ENCODE measurements around the gene ZNF438. TPM values are rescaled to one million over a fixed set of nuclear protein-coding genes. Genes with fewer than 3 reads are reported as not detected.

Gene ZNF438, protein sequence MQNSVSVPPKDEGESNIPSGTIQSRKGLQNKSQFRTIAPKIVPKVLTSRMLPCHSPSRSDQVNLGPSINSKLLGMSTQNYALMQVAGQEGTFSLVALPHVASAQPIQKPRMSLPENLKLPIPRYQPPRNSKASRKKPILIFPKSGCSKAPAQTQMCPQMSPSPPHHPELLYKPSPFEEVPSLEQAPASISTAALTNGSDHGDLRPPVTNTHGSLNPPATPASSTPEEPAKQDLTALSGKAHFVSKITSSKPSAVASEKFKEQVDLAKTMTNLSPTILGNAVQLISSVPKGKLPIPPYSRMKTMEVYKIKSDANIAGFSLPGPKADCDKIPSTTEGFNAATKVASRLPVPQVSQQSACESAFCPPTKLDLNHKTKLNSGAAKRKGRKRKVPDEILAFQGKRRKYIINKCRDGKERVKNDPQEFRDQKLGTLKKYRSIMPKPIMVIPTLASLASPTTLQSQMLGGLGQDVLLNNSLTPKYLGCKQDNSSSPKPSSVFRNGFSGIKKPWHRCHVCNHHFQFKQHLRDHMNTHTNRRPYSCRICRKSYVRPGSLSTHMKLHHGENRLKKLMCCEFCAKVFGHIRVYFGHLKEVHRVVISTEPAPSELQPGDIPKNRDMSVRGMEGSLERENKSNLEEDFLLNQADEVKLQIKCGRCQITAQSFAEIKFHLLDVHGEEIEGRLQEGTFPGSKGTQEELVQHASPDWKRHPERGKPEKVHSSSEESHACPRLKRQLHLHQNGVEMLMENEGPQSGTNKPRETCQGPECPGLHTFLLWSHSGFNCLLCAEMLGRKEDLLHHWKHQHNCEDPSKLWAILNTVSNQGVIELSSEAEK
- total RNA-seq = 1 to 10 TPM; 2.6 to 3.0 TPM
- polyA plus RNA-seq (2013, experiment 1 of 2) = 6.0 TPM
- polyA plus RNA-seq (2013, experiment 2 of 2) = 5.8 TPM
- long read RNA-seq, experiment 1 = 0 reads
- long read RNA-seq, experiment 2, partial matches to known transcripts = 0 of 11 reads
- long read RNA-seq, experiment 2, other reads (novel, unspliced or antisense) = 7 of 11 reads
- long read RNA-seq, experiment 3, partial matches to known transcripts = 1 of 8 reads
- long read RNA-seq, experiment 3, other reads (novel, unspliced or antisense) = 4 of 8 reads
- long read RNA-seq, experiment 4, partial matches to known transcripts = 1 of 2 reads
- long read RNA-seq, experiment 4, other reads (novel, unspliced or antisense) = 1 of 2 reads

DNA sequence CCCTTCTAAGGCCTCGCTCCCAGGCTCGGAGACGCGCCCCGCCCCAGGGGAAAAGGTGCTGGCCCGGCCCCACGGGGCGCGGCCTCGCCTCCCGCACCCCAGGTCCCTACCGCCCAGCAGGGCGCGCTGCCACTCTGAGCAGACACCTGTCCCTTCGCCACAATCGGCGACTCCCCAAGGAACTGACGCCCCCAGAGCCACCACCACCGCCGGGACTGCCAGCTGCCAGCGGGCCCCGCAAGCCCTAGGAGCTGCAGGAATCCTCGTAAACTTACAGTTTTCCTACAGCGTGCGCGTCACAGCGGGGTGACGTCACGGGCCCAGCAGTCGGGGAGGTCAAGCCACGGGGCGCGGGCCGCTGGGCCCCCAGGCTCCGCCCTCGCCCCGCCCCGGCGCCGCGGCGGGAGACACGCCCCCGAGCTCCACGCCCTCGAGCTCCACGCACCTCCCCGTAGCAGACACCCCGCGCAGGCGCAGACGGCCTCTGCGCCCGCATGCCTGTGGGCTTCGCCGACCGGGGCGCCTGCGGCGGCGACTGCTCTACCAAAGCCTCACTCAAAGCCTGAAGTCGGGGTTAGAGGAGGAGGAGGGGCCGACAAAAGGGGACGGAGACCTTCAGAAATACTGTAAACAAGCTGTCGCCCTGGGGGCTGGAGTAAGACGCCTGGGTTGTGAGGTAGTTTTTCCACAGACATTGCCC lies at the start of gene ZNF438:
Gene ZNF438 (minus strand): TSS at position 308 of the 700 bp plus-strand sequence. CDS start 154,831 bp downstream, outside the sequence.
- Histone ChIP-seq H3K9me3 (ENCODE audit: control insufficient read depth, low read length) (no peaks in the 10 kb centered on the region), H3K36me3 (ENCODE audit: control insufficient read depth, insufficient read depth, low read length) (no peaks in the 10 kb centered on the region), H3K27me3 (ENCODE audit: control insufficient read depth, insufficient read depth, low read length, poor library complexity, severe bottlenecking) (no peaks in the 10 kb centered on the region), H3K4me1 (ENCODE audit: control insufficient read depth, insufficient read depth, low read length) (peaks cover 11% of the 10 kb centered on the region), H3K27ac (ENCODE audit: low read depth, low read length) (peak within 1 kb of the TSS; percentile 98), H3K9ac (ENCODE audit: extremely low read depth, low read length, poor library complexity, severe bottlenecking) (peak within 1 kb of the TSS; percentile 84), H3K4me3 (ENCODE audit: low read length) (peak within 1 kb of the TSS; percentile 90)
- TF ChIP-seq, protein P1, sequence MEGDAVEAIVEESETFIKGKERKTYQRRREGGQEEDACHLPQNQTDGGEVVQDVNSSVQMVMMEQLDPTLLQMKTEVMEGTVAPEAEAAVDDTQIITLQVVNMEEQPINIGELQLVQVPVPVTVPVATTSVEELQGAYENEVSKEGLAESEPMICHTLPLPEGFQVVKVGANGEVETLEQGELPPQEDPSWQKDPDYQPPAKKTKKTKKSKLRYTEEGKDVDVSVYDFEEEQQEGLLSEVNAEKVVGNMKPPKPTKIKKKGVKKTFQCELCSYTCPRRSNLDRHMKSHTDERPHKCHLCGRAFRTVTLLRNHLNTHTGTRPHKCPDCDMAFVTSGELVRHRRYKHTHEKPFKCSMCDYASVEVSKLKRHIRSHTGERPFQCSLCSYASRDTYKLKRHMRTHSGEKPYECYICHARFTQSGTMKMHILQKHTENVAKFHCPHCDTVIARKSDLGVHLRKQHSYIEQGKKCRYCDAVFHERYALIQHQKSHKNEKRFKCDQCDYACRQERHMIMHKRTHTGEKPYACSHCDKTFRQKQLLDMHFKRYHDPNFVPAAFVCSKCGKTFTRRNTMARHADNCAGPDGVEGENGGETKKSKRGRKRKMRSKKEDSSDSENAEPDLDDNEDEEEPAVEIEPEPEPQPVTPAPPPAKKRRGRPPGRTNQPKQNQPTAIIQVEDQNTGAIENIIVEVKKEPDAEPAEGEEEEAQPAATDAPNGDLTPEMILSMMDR (conservative IDR thresholded peaks at IDR 0.05) = peak; percentile 59
- WGBS, 2 experiments (ENCODE audit: insufficient coverage in 1 of 2, insufficient read length in 1 of 2) = 0% methylated on average over 4 to 66 of the region's 66 CpGs
- peak within 1 kb of the TSS; percentile 95 for H3K27ac Mint-ChIP-seq
- H3K27me3 Mint-ChIP-seq (ENCODE audit: insufficient read depth) = peaks cover 8% of the 10 kb centered on the region
- H3K4me3 Mint-ChIP-seq = peak within 1 kb of the TSS; percentile 67
- DNase-seq = peak; percentile 97
- H3K36me3 Mint-ChIP-seq (ENCODE audit: low read depth) = peaks cover 3% of the 10 kb centered on the region
- peaks cover 2% of the 10 kb centered on the region for H3K9me3 Mint-ChIP-seq
- H3K4me1 Mint-ChIP-seq = peaks cover 37% of the 10 kb centered on the region

DNA sequence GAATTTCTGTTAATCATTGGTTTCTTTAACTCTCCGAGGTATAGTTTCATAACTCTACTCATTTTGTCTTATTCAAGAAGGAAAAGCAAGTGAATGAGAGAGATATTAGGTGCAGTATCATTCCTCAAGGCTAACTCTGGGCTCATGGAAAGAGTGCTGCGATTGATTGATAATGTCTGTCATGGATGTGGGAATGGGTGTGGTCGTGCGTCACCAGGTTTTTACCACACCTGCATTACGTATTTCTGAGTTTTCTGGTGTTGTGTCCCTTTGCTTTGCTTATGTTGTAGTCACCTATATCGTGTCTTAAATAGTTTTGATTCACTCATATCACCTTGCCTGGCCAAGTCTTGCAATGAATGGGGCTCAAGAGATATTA lies 44.9 kb upstream of the ZNF438 start:
- Mint-ChIP-seq H3K9me3 (no peaks in the 10 kb centered on the region), H3K36me3 (ENCODE audit: low read depth) (no peaks in the 10 kb centered on the region), H3K27ac (no peak overlapping the region), H3K27me3 (ENCODE audit: insufficient read depth) (no peaks in the 10 kb centered on the region), H3K4me1 (peaks cover 2% of the 10 kb centered on the region), H3K4me3 (no peak overlapping the region)
- no peak overlapping the region for H3K9ac ChIP-seq (ENCODE audit: extremely low read depth, low read length, poor library complexity, severe bottlenecking)
- peaks cover 4% of the 10 kb centered on the region for H3K27me3 ChIP-seq (ENCODE audit: control insufficient read depth, insufficient read depth, low read length, poor library complexity, severe bottlenecking)
- H3K4me1 ChIP-seq (ENCODE audit: control insufficient read depth, insufficient read depth, low read length) = no peaks in the 10 kb centered on the region
- TF ChIP-seq, protein P1 (conservative IDR thresholded peaks at IDR 0.05) = no peak
- WGBS, 2 experiments (ENCODE audit: insufficient coverage in 1 of 2, insufficient read length in 1 of 2) = 96 to 100% methylated on average over 4 to 6 of the region's 6 CpGs
- no peaks in the 10 kb centered on the region for H3K9me3 ChIP-seq (ENCODE audit: control insufficient read depth, low read length)
- no peak overlapping the region for H3K4me3 ChIP-seq (ENCODE audit: low read length)
- H3K27ac ChIP-seq (ENCODE audit: low read depth, low read length) = no peak overlapping the region
- DNase-seq = no peak
- H3K36me3 ChIP-seq (ENCODE audit: control insufficient read depth, insufficient read depth, low read length) = no peaks in the 10 kb centered on the region
